Esophagus muscularis mucosa (tissue), 3 donors: ENCODE measurements around the gene CACNA2D3.

Experiments
- POLR2A ChIP-seq: fragments of 450-650 bp; IDR thresholded peaks from one replicate; pipeline ENCODE4 v1.6.1; 2017; ENCODE audit warnings: antibody characterized with exemption, moderate library complexity, mild to moderate bottlenecking, low read depth
- POLR2AphosphoS5 ChIP-seq, 2 donors: sonication (generic); formaldehyde crosslinking; IDR thresholded peaks; one replicate each; pipeline ENCODE4 v1.6.1; 2017; ENCODE audit warnings: antibody characterized with exemption in 2 of 2
- TF ChIP-seq, protein P1 (sequence below), 3 experiments: fragments of 200-600 bp in 2 of 3; fragments of 450-650 bp in 1 of 3; sonication (generic) in 2 of 3; IDR thresholded peaks; one replicate each; pipeline ENCODE4 v1.5.1; 2017 to 2019; ENCODE audit warnings: antibody characterized with exemption in 3 of 3, mild to moderate bottlenecking in 2 of 3, moderate library complexity in 1 of 3

DNA sequence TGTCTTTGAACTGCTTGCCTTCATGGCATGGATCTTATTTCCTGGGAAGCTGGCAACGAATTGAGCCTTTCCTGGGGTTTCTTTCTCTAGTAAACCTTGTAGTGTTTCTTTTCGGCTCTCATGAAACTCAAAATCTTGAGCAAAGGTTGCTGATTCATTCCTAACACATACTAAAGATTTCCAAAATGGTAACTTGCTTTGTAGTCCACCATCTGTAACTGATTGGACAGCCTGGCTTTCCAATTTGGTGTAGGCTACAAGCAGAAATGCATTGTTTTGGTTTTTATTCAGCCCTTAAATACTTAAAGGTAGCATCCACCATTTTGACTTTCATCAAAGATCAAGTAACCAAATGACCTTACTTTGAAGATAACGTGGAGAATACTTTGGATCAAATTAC lies 767.4 kb downstream of the CACNA2D3 start:
- TF ChIP-seq POLR2AphosphoS5 (IDR thresholded peaks at IDR 0.05) (no peak), POLR2A (no peak)
- TF ChIP-seq, protein P1, sequence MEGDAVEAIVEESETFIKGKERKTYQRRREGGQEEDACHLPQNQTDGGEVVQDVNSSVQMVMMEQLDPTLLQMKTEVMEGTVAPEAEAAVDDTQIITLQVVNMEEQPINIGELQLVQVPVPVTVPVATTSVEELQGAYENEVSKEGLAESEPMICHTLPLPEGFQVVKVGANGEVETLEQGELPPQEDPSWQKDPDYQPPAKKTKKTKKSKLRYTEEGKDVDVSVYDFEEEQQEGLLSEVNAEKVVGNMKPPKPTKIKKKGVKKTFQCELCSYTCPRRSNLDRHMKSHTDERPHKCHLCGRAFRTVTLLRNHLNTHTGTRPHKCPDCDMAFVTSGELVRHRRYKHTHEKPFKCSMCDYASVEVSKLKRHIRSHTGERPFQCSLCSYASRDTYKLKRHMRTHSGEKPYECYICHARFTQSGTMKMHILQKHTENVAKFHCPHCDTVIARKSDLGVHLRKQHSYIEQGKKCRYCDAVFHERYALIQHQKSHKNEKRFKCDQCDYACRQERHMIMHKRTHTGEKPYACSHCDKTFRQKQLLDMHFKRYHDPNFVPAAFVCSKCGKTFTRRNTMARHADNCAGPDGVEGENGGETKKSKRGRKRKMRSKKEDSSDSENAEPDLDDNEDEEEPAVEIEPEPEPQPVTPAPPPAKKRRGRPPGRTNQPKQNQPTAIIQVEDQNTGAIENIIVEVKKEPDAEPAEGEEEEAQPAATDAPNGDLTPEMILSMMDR (IDR thresholded peaks at IDR 0.05): no peak
